Neural progenitor cell (in vitro differentiated cells): ENCODE results near the gene OR4M1. TPM values are rescaled to one million over a fixed set of nuclear protein-coding genes. Genes with fewer than 3 reads are reported as not detected.
"Not testable (repeated sequence)": the region's sequence is repeated elsewhere in the genome, so short reads cannot be mapped to it uniquely, and the experiment has no call there.

Experiments used
- DNase-seq: peaks from one replicate; pipeline ENCODE4 v3.0.0-alpha.2; 2016; ENCODE audit warnings: low spot score
- H2AFZ ChIP-seq: fragments of 200-600 bp; sonication (generic); replicated peaks from 2 replicates; pipeline ENCODE4 v1.6.1; 2016; ENCODE audit warnings: antibody characterized with exemption
- H3F3A ChIP-seq: fragments of 200-600 bp; sonication (generic); 2 replicates; pipeline ENCODE4 v1.6.1; 2016; ENCODE audit warnings: antibody characterized with exemption, low read depth
- H3K27ac ChIP-seq: fragments of 200-600 bp; sonication (generic); 2 replicates; pipeline ENCODE4 v1.5.1; 2016; ENCODE audit warnings: mild to moderate bottlenecking
- H3K27me3 ChIP-seq: fragments of 200-600 bp; sonication (generic); 2 replicates; pipeline ENCODE4 v1.6.1; 2016; ENCODE audit warnings: mild to moderate bottlenecking, moderate library complexity
- H3K36me3 ChIP-seq: fragments of 200-600 bp; sonication (generic); 2 replicates; pipeline ENCODE4 v1.5.1; 2016
- H3K4me1 ChIP-seq: fragments of 200-600 bp; sonication (generic); 2 replicates; pipeline ENCODE4 v1.6.1; 2016; ENCODE audit warnings: mixed run types
- H3K4me2 ChIP-seq: fragments of 200-600 bp; sonication (generic); 2 replicates; pipeline ENCODE4 v1.6.1; 2016
- H3K4me3 ChIP-seq: fragments of 200-600 bp; sonication (generic); 2 replicates; pipeline ENCODE4 v1.5.1; 2016
- H3K79me2 ChIP-seq: fragments of 200-600 bp; sonication (generic); 2 replicates; pipeline ENCODE4 v1.6.1; 2016; ENCODE audit warnings: low read depth
- H3K9ac ChIP-seq: fragments of 200-600 bp; sonication (generic); 2 replicates; pipeline ENCODE4 v1.6.1; 2016
- H3K9me3 ChIP-seq: fragments of 200-600 bp; sonication (generic); 2 replicates; pipeline ENCODE4 v1.5.1; 2016; ENCODE audit warnings: low read depth
- H4K20me1 ChIP-seq: fragments of 200-600 bp; sonication (generic); 2 replicates; pipeline ENCODE4 v1.6.1; 2016; ENCODE audit warnings: low read depth
- H3K27ac Mint-ChIP-seq: 3 replicates; pipeline ENCODE4 v1.8.0; 2021; ENCODE audit warnings: mixed read lengths
- H3K27me3 Mint-ChIP-seq: 2 replicates; pipeline ENCODE4 v1.8.0; 2022; ENCODE audit warnings: low read depth, mild to moderate bottlenecking, inconsistent platforms, moderate library complexity, mixed read lengths; ENCODE audit not compliant: insufficient read depth
- H3K36me3 Mint-ChIP-seq: 3 replicates; pipeline ENCODE4 v1.8.0; 2021; ENCODE audit warnings: mixed read lengths
- H3K4me1 Mint-ChIP-seq: 3 replicates; pipeline ENCODE4 v1.8.0; 2021; ENCODE audit warnings: mixed read lengths
- H3K4me3 Mint-ChIP-seq: 3 replicates; pipeline ENCODE4 v1.8.0; 2021; ENCODE audit warnings: mild to moderate bottlenecking, moderate library complexity, mixed read lengths
- H3K9me3 Mint-ChIP-seq: 3 replicates; pipeline ENCODE4 v1.8.0; 2020; ENCODE audit warnings: mixed read lengths
- EZH2 ChIP-seq: fragments of 200-600 bp; sonication (generic); IDR thresholded peaks from 2 replicates; pipeline ENCODE4 v1.6.1; 2017; ENCODE audit warnings: antibody characterized with exemption, mild to moderate bottlenecking, moderate library complexity
- EZH2phosphoT487 ChIP-seq: fragments of 200-600 bp; sonication (generic); IDR thresholded peaks from 2 replicates; pipeline ENCODE4 v1.6.1; 2017; ENCODE audit warnings: antibody characterized with exemption
- total RNA-seq: library from RNA; depleted of rRNA; stranded (reverse); fragments of >200 nt; gene quantifications from 2 replicates; pipeline ENCODE4 v1.2.3, GENCODE V29; 2015; ENCODE audit warnings: low replicate concordance
- TF ChIP-seq, protein P1 (sequence below): fragments of 200-600 bp; sonication (generic); IDR thresholded peaks from 2 replicates; pipeline ENCODE4 v1.5.1; 2017; ENCODE audit warnings: antibody characterized with exemption, mild to moderate bottlenecking

Gene OR4M1
- total RNA-seq, 1 donor from 2014 or later, result not detected

DNA sequence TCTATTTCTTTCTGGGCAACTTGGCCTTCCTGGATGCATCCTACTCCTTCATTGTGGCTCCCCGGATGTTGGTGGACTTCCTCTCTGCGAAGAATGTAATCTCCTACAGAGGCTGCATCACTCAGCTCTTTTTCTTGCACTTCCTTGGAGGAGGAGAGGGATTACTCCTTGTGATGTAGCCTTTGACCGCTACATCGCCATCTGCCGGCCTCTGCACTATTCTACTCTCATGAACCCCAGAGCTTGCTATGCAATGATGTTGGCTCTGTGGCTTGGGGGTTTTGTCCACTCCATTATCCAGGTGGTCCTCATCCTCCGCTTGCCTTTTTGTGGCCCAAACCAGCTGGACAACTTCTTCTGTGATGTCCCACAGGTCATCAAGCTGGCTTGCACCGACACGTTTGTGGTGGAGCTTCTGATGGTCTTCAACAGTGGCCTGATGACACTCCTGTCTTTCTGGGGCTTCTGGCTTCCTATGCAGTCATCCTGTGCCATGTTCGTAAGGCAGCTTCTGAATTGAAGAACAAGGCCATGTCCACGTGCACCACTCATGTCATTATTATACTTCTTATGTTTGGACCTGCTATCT lies 23.3 kb downstream of the OR4M1 start:
- not testable (repeated sequence) for H3K36me3 ChIP-seq, H3K9ac ChIP-seq, H3K4me3 ChIP-seq, H3K27me3 ChIP-seq, H2AFZ ChIP-seq, H3K27ac Mint-ChIP-seq, H3K79me2 ChIP-seq, H3K4me1 Mint-ChIP-seq, H3K4me1 ChIP-seq, H3K36me3 Mint-ChIP-seq, H3K4me2 ChIP-seq, H4K20me1 ChIP-seq, DNase-seq, H3K4me3 Mint-ChIP-seq, H3K27ac ChIP-seq, H3F3A ChIP-seq, H3K27me3 Mint-ChIP-seq
- H3K9me3 Mint-ChIP-seq, result peaks cover 22% of the 10 kb centered on the region
- peaks cover 68% of the 10 kb centered on the region for H3K9me3 ChIP-seq

DNA sequence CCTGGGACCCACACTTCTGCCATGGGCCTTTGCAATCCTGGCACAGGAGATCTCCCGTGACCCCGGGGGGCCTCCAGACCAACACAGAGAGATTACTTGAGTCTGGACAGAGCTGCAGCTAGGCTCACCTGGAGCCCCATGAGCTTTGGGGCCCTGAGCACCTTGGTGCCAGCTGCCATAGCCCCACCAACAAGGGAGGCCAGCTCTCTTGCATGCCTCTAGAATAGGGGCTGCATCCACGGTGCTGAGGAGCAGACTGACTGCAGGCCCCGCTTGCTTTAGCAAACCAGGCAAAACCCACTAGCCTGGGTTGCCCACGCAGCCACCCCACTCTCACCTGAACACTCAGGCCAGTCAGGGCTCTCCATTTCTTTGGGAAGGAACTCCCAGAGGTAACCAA lies 26.6 kb downstream of the OR4M1 start:
- Histone ChIP-seq H3K36me3 (no peaks in the 10 kb centered on the region), H3K79me2 (no peaks in the 10 kb centered on the region), H4K20me1 (no peaks in the 10 kb centered on the region), H3F3A (no peaks in the 10 kb centered on the region), H3K27me3 (no peaks in the 10 kb centered on the region), H3K4me2 (no peak overlapping the region), H2AFZ (no peak overlapping the region), H3K27ac (no peak overlapping the region), H3K4me3 (no peak overlapping the region), H3K9ac (no peak overlapping the region), H3K4me1 (no peaks in the 10 kb centered on the region), H3K9me3 (peaks cover 69% of the 10 kb centered on the region)
- no peak overlapping the region for H3K4me3 Mint-ChIP-seq
- no peaks in the 10 kb centered on the region for H3K36me3 Mint-ChIP-seq
- DNase-seq, result no peak
- no peaks in the 10 kb centered on the region for H3K27me3 Mint-ChIP-seq
- H3K9me3 Mint-ChIP-seq, result peaks cover 26% of the 10 kb centered on the region
- no peak overlapping the region for H3K27ac Mint-ChIP-seq
- H3K4me1 Mint-ChIP-seq, result no peaks in the 10 kb centered on the region
- no peak for TF ChIP-seq EZH2
- TF ChIP-seq, protein P1, sequence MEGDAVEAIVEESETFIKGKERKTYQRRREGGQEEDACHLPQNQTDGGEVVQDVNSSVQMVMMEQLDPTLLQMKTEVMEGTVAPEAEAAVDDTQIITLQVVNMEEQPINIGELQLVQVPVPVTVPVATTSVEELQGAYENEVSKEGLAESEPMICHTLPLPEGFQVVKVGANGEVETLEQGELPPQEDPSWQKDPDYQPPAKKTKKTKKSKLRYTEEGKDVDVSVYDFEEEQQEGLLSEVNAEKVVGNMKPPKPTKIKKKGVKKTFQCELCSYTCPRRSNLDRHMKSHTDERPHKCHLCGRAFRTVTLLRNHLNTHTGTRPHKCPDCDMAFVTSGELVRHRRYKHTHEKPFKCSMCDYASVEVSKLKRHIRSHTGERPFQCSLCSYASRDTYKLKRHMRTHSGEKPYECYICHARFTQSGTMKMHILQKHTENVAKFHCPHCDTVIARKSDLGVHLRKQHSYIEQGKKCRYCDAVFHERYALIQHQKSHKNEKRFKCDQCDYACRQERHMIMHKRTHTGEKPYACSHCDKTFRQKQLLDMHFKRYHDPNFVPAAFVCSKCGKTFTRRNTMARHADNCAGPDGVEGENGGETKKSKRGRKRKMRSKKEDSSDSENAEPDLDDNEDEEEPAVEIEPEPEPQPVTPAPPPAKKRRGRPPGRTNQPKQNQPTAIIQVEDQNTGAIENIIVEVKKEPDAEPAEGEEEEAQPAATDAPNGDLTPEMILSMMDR, result no peak
- no peak for TF ChIP-seq EZH2phosphoT487

DNA sequence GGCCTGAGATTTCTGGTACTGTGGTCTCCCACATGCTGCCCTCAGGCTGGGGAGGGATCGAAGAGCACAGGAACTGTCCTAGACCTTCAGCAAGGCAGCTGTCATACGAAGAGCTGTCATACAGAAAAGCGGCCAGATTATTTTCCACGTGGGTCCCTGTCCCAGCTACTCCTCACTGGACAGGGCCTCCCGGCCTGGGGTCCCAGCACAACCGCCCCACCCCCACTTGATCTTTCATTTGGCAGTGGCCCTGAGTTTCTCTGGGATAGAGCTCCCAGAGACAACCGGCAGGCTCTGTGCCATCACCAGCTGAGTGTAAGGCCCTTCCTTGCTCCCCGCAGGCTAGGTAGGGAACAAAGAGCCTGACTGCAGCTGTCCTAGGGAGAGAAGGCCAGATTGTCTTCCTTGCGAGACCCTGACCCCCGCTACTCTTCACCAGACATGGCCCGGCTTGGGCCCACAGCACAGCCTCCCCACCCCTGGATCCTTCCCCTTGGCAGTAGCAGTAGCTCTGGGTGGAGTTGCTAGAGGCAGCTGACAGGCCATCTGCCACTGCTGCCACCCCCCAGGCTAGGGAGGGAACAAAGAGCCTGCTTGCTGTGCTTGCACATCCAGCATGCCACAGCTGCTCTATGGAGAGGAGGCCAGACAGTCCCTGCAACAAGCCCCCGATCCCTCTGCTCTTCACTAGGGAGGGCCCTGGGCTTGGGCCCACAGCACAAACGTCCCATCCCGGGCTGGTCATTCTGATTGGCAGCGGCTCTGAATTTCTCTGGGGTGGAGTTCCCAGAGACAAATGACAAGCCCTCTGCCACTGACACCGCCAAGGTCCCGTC lies 27.2 kb downstream of the OR4M1 start:
- H3K4me3 ChIP-seq, result no peak overlapping the region
- H3K4me1 Mint-ChIP-seq, result no peaks in the 10 kb centered on the region

More for the DNA sequence above, 27.2 kb downstream of the OR4M1 start:
- no peak overlapping the region for H3K27ac ChIP-seq
- H3K79me2 ChIP-seq, result no peaks in the 10 kb centered on the region
- Mint-ChIP-seq H3K4me3 (no peak overlapping the region), H3K36me3 (no peaks in the 10 kb centered on the region), H3K9me3 (peaks cover 26% of the 10 kb centered on the region), H3K27me3 (no peaks in the 10 kb centered on the region), H3K27ac (no peak overlapping the region)
- no peak overlapping the region for H3K4me2 ChIP-seq
- no peak overlapping the region for H2AFZ ChIP-seq
- no peaks in the 10 kb centered on the region for H3F3A ChIP-seq
- no peak overlapping the region for H3K9ac ChIP-seq
- no peak for DNase-seq
- peaks cover 69% of the 10 kb centered on the region for H3K9me3 ChIP-seq
- no peaks in the 10 kb centered on the region for H4K20me1 ChIP-seq
- TF ChIP-seq, protein P1, result no peak
- no peak for TF ChIP-seq EZH2phosphoT487
- TF ChIP-seq EZH2, result no peak
- H3K36me3 ChIP-seq, result no peaks in the 10 kb centered on the region
- H3K27me3 ChIP-seq, result no peaks in the 10 kb centered on the region
- no peaks in the 10 kb centered on the region for H3K4me1 ChIP-seq
